OCI-LY1 (cell line): ENCODE data around the gene PPM1N.

Source experiments
- CTCF ChIP-seq: fragments of 200-600 bp; sonication (generic), shearing (Covaris generic); IDR thresholded peaks from 2 replicates; pipeline ENCODE4 v1.5.1; 2017; ENCODE audit warnings: mild to moderate bottlenecking, antibody characterized with exemption, low read length, moderate library complexity, mixed read lengths
- EZH2 ChIP-seq: fragments of 200-600 bp; sonication (generic), shearing (Covaris generic); IDR thresholded peaks from 2 replicates; pipeline ENCODE4 v1.8.0; 2017; ENCODE audit warnings: borderline replicate concordance, mixed run types, mild to moderate bottlenecking, antibody characterized with exemption, low read length, moderate library complexity, mixed read lengths

- TF ChIP-seq CTCF (no peak), EZH2 (no peak)
Observed at GRCh38 chr19:45502111-45502510, 3.9 kb downstream of the PPM1N start.
